ENCODE results near the gene EXOC3L4.
A peak's percentile ranks its signal among the peaks of the same experiment; 100 is the strongest.

DNA sequence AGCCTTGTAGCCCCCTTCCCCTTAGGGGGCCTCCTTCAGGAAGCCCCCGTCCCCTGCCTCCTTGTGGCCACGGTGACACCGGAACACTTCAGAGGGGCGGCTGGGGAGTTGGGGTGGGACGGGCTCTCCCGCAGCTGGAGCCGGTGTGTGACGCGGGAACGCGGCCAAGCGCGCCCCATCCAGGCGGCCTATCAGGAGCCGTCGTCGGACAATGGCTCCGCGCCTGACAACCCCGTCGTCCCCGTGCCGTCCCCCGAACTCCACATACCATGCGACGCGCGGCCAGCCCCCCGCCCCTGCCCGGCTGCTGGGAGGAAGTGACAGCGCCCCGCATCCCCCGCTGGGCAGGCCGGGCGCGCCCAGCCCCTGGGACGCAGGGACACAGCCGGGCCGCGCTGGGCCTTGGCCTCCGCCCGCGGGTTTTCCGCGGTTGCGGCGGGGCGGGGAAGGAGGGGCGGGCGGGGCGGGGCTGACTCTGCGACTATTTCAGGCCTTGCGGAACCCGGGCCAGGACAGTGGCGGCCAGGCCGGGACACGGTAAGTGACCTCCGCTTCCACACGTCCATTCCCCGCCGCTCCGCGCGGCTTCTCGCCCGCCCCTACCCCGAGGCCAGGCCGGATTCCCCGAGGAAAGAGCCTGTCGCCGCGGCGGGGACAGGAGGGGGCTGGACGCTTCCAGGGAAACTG lies 28.6 kb downstream of the EXOC3L4 start, which contains the start of gene TNFAIP2:
- TF ChIP-seq, protein P1, sequence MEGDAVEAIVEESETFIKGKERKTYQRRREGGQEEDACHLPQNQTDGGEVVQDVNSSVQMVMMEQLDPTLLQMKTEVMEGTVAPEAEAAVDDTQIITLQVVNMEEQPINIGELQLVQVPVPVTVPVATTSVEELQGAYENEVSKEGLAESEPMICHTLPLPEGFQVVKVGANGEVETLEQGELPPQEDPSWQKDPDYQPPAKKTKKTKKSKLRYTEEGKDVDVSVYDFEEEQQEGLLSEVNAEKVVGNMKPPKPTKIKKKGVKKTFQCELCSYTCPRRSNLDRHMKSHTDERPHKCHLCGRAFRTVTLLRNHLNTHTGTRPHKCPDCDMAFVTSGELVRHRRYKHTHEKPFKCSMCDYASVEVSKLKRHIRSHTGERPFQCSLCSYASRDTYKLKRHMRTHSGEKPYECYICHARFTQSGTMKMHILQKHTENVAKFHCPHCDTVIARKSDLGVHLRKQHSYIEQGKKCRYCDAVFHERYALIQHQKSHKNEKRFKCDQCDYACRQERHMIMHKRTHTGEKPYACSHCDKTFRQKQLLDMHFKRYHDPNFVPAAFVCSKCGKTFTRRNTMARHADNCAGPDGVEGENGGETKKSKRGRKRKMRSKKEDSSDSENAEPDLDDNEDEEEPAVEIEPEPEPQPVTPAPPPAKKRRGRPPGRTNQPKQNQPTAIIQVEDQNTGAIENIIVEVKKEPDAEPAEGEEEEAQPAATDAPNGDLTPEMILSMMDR (IDR thresholded peaks at IDR 0.05 in 2 of 3, conservative IDR thresholded peaks at IDR 0.05 in 1 of 3; ENCODE audit: borderline replicate concordance in 1 of 3, insufficient read depth in 1 of 3, low read depth in 2 of 3, low read length in 2 of 3): no peak
- TF ChIP-seq EZH2 (IDR thresholded peaks at IDR 0.05) (no peak), POLR2AphosphoS5 (IDR thresholded peaks at IDR 0.05; ENCODE audit: low read depth, low read length) (peak; percentile 69), CEBPB (IDR thresholded peaks at IDR 0.05; ENCODE audit: low read depth) (no peak), YY1 (IDR thresholded peaks at IDR 0.05; ENCODE audit: extremely low read depth, insufficient replicate concordance, low read depth, low read length) (no peak), SP1 (IDR thresholded peaks at IDR 0.05; ENCODE audit: low read depth) (no peak), POLR2A (IDR thresholded peaks at IDR 0.05; ENCODE audit: borderline replicate concordance, extremely low read depth, insufficient read depth, insufficient read length) (no peak), EZH2phosphoT487 (IDR thresholded peaks at IDR 0.05; ENCODE audit: borderline replicate concordance) (no peak), RAD21 (IDR thresholded peaks at IDR 0.05; ENCODE audit: low read depth) (no peak), TCF7L2 (IDR thresholded peaks at IDR 0.05; ENCODE audit: borderline replicate concordance, extremely low read depth, insufficient read depth, insufficient read length) (no peak), SIN3A (IDR thresholded peaks at IDR 0.05; ENCODE audit: low read depth) (no peak)
- TF ChIP-seq, protein P2, sequence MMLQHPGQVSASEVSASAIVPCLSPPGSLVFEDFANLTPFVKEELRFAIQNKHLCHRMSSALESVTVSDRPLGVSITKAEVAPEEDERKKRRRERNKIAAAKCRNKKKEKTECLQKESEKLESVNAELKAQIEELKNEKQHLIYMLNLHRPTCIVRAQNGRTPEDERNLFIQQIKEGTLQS (IDR thresholded peaks at IDR 0.05): no peak
- TF ChIP-seq, protein P3, sequence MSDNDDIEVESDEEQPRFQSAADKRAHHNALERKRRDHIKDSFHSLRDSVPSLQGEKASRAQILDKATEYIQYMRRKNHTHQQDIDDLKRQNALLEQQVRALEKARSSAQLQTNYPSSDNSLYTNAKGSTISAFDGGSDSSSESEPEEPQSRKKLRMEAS (IDR thresholded peaks at IDR 0.05): no peak

Measured in HCT116 (cell line).